GM18907 (cell line): ENCODE results near the gene CD83.
"Not testable (repeated sequence)": the region's sequence is repeated elsewhere in the genome, so short reads cannot be mapped to it uniquely, and the experiment has no call there.

Source experiments
- ATAC-seq: cut with Tn5 transposase; IDR thresholded peaks from one replicate; pipeline ENCODE4 v1.9.1; 2021; ENCODE audit warnings: mild to moderate bottlenecking, moderate library complexity; ENCODE audit not compliant: unreplicated experiment

The CD83 gene

DNA sequence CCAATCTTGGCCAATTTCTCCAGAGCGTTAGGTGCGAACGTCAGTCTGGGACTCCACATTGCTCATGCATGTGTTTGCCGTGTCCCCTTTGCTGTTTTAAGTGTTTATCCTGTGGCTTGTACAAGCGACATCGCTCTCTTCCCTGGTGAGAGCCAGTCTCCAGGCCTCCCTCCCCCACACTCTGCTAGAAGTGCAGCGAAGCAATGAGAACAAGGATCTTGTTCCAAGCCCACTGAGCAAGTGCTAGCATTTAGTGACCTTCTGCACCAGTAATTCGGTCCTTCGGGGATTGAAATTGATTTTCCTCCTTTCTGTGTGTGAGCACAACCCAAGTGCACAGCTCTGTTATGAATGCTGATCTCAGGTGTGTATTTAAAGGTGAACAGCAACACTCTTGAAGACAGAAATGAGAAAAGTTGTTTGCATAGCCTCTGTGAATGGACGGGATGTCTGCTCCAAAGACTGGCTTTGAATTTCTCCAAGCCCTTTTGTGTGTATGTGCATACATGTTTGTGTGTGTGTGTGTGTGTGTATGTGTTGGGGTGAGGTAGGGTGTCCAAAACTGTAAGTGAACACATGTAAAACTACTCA, 29.0 kb downstream of the CD83 start:
- no peak for ATAC-seq

DNA sequence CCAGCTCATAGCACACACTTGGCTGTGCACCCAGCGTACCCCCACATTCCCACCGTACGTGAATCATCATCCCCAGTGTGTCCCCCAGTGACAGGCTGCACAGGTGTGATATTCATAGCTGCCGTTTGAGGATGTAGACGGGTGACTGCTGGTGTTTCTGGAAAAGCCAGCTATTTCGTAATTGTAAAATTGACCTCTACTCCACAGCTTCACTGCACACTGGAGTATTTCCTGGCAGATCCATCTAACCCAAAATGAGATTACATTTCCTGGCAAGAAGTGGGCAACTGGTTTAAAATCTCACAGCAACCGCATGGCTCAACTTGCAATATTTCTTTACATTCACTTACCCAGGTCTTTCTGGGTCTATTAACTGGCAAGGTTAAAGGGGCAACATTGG, 30.3 kb downstream of the CD83 start:
- no peak for ATAC-seq

DNA sequence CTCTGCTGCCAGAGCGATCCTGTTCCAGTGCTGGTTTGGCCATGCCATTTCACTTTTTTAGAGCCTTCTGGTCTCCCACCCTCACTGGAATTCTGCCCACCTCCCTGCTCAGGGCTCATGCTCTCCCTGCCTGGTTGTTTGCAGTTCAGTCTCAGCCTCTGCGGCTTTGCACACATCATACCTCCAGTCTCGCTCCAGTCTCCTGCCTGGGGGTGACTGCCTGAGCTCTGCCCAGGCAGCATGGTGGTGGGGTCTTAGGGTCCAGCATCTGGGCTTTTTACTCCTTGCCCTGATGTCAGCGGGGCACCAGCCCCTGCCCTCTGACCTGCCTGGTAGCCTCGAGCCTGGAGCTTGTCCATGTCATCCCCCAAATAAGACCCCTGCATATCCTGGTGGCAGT, 30.9 kb downstream of the CD83 start:
- no peak for ATAC-seq

DNA sequence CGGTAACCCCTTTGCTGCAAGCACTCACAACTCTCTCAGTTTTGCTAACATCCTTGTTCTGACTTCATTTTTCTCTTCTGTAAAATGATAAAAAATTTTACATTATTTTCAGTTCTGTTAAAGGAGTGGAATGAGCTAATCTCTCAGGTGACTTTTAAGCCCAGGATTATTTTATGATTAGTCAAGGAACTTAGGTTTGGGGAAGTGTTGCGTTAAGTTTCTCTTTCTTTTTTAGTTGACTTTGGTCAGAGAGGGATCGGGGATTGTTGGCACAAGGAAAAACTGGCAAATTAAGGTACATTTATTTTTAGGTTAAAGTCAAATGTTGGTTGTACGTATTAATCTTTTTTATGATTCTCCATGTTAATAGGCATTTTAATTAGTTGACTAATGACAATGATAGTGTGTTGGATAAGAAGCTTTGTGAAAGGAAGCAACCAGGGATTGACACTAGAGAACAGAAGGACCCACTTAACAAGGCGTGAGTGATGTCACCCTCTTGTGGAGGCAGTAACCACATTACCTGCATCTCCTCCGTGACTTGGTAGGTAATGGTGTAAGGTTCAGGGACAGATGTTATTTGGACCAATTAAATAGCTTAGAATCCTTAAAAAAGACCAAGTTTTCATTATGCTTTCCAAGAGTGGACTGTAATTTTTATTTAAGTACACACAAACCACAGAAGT, 31.6 kb downstream of the CD83 start:
- no peak for ATAC-seq

- no peak for ATAC-seq
Measured at GRCh38 chr6:14149739-14150130, 32.2 kb downstream of the CD83 start.

DNA sequence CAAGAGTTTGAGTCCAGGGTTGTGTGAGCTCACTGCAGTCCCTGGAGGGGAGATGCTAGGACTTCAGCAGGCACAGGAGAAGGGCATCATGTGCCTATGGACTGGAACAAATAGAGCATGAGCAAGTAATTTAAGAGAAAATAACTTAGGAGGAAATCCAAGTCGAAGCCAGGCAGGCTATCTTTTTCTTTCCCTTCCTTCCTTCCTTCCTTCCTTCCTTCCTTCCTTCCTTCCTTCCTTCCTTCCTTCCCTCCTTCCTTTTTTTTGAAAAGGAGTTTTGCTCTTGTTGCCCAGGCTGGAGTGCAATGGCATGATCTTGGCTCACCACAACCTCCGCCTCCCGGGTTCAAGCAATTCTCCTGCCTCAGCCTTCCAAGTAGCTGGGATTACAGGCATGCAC, 33.7 kb downstream of the CD83 start:
- not testable (repeated sequence) for ATAC-seq

GRCh38 chr6:14151773-14152172, 34.2 kb downstream of the CD83 start:
- ATAC-seq, result no peak

DNA sequence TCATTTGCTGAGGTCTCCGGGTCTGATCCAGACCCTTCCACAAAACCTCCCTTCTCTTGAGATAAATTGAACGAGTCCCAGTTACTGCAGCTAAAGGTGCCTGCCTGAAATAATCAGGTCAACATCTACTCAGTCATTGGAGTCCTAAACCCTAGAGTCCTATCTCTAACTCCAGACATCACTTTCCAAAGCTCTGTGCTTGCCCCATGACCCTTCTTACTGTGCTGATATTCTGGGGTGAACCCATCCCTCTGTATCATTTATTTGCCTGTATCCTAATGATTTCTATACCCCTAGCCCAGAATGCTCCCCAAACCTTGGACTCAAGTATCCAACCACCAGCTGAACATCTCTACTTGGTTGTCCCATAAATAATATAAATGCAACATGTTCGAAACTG, 35.7 kb downstream of the CD83 start:
- no peak for ATAC-seq

DNA sequence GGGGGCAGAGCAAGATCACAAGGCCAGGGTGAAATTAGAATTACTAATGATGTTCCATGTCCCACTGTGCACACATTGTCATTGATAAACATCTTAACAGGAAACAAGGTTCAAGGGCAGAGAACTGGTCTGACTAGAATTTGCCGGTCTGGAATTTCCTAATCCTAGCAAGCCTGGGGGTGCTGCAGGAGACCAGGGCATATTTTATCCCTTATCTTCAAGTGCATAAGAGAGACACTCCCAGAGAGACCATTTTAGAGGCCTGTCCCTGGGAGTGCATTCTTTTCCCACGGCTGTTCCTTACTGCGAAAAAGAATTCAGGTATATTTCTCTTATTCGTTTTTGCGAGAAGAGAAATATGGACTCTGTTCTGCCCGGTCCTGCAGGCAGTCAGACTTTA, 41.5 kb downstream of the CD83 start:
- ATAC-seq, result no peak

DNA sequence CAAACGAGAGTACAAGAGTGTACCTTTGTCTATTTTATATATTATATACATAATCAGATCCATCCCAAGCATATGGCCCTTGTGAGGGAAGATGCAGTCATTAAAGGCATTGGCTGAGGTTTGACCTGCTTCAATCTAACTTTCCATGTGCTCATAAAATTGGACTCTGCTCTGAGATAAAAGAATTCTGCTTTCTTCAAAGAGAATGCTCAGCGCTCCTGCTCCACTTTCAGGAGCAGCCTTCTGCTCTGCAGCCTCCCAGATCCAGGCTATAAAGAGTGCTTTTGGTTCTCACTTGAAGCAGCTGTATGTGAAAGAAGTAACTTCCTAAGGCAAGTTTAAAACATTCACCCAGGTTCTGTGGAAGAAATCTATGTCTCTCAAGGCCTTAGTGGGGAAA, 45.3 kb downstream of the CD83 start:
- no peak for ATAC-seq

DNA sequence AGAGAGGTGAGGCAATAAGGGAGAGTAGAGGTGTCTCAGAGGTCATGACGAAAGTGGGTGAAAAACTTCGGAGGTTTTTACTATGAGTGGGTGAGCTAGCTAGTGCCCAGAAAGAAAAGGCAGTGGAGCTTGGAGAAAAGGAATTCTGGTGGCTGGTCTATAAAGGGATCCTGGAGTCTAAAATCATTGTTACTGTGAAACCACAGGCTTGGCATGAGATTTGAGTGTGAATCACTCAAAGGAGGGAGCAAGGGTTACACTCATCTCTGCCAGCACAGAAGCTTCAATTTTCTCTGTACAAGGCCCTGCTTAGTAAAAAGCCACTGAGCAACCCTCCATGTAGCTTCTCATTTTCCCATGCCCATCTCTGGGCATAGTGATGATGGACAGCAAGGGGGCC, 47.5 kb downstream of the CD83 start:
- no peak for ATAC-seq

- no peak for ATAC-seq
Measured at GRCh38 chr6:14166839-14167238, 49.3 kb downstream of the CD83 start.

DNA sequence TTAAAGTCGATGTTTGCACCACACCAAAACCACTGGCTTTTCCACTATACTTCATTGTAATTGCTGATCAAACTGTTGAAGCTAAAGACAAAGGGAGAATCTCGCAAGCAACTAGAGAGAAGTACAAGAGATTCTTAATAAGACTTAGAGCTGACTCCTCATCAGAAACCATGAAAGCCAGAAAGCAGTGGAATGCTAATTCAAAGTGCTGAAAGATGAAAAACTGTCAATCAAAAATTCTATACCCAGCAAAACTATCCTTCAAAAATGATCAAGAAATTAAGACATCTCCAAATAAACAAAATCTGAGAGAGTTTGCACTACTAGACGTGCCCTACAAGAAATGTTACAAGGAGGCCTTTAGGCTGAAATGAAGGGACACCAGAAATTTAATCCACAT, 52.6 kb downstream of the CD83 start:
- ATAC-seq, result no peak

- no peak for ATAC-seq
Measured at GRCh38 chr6:14172562-14172961, 55.0 kb downstream of the CD83 start.

GRCh38 chr6:14174226-14174625, 56.7 kb downstream of the CD83 start:
- ATAC-seq, result no peak

GRCh38 chr6:14174996-14175395, 57.4 kb downstream of the CD83 start:
- no peak for ATAC-seq

GRCh38 chr6:14176429-14176828, 58.9 kb downstream of the CD83 start:
- no peak for ATAC-seq

DNA sequence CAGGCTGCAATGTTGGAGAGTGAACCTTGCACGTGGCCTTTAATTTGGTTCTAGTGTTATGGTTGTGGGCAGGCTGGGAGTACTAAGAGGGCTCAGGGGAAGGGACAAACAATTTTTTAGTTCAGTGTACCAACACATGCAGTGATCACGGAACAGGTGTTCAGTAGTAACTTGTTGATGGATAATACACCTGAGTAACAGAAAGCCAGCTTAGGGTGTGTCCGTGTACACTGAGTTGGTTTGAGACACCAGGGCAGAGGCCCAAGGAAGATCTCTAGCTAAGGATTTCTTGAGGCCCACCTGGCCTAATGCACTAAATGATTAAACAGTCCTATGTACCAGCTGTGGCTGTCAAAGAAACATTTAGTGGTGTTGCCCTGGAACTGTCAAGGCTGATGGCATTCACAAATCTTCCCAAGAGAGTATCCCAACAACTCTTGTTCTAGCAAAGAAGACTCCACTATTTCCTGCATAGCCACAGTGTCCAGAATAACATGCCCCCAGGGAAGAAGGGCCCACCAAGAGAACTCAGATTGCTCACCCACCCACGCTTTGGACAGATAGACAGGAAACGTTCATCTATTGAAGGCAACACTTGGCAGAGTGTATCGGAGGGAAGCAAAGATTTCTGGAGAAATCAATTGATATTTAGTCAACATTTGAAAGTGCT, 60.0 kb downstream of the CD83 start:
- no peak for ATAC-seq

GRCh38 chr6:14178083-14178445, 60.5 kb downstream of the CD83 start:
- no peak for ATAC-seq

DNA sequence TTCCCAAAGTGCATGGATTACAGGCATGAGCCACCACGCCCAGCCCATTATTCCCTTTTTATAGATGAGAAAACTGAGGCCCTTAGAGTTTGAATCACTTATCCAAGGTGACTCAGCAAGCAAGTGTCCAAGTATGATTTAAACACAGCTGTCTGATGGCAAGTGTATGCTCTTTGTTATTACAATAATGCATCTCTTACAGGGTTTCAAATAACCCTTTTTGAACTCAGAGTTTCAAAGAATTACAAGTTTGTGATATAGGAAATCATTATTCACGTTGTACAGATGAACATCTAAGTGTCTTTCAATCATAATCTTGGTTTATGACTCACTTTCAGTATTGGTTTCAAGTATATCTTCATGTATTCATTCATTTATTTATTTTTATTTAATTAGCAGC, 63.0 kb downstream of the CD83 start:
- ATAC-seq, result no peak

GRCh38 chr6:14182916-14183315, 65.3 kb downstream of the CD83 start:
- no peak for ATAC-seq
